Dendritic cell treated with granulocyte-macrophage colony-stimulating factor and Interleukin-4, amounts not matched to agents 40 ng/mL and 50 ng/mL, for 4 days (primary cell): ENCODE data around the gene DEAF1.

Experiments
- H3K27ac Mint-ChIP-seq: one replicate; pipeline ENCODE4 v1.8.0; 2022; ENCODE audit warnings: mild to moderate bottlenecking, mixed read lengths
- H3K27me3 Mint-ChIP-seq: one replicate; pipeline ENCODE4 v1.8.0; 2022; ENCODE audit warnings: mild to moderate bottlenecking, mixed read lengths
- H3K36me3 Mint-ChIP-seq: one replicate; pipeline ENCODE4 v1.8.0; 2022; ENCODE audit warnings: low read depth, mixed read lengths
- H3K4me1 Mint-ChIP-seq: one replicate; pipeline ENCODE4 v1.8.0; 2022; ENCODE audit warnings: low read depth, mixed read lengths
- H3K4me3 Mint-ChIP-seq: one replicate; pipeline ENCODE4 v1.8.0; 2022; ENCODE audit warnings: mild to moderate bottlenecking, moderate library complexity, mixed read lengths
- H3K9me3 Mint-ChIP-seq: one replicate; pipeline ENCODE4 v1.8.0; 2022; ENCODE audit warnings: mixed read lengths
- intact Hi-C: fragments of 100-400 bp; cut with micrococcal nuclease; formaldehyde crosslinking; loops from one replicate; pipeline ENCODE4 v1.15.0; 2022

Gene DEAF1

GRCh38 chr11:611001-611996 is 83.7 kb downstream of the DEAF1 start:
- peaks cover 94% of the 10 kb centered on the region for H3K36me3 Mint-ChIP-seq
- H3K4me1 Mint-ChIP-seq: peaks cover 33% of the 10 kb centered on the region
- intact Hi-C loops: no loop called here
- H3K27me3 Mint-ChIP-seq: no peaks in the 10 kb centered on the region
- no peaks in the 10 kb centered on the region for H3K9me3 Mint-ChIP-seq
- peak overlapping the region; percentile 39 for H3K27ac Mint-ChIP-seq
- H3K4me3 Mint-ChIP-seq: no peak overlapping the region

- H3K27me3 Mint-ChIP-seq: no peaks in the 10 kb centered on the region
- H3K9me3 Mint-ChIP-seq: no peaks in the 10 kb centered on the region
- H3K4me3 Mint-ChIP-seq: no peak overlapping the region
- intact Hi-C loops: no loop called here
- peaks cover 31% of the 10 kb centered on the region for H3K4me1 Mint-ChIP-seq
- peak overlapping the region; percentile 39 for H3K27ac Mint-ChIP-seq
- peaks cover 100% of the 10 kb centered on the region for H3K36me3 Mint-ChIP-seq
These were observed 84.7 kb downstream of the DEAF1 start for GRCh38 chr11:610146-610801.

- H3K36me3 Mint-ChIP-seq: peaks cover 100% of the 10 kb centered on the region
- no peaks in the 10 kb centered on the region for H3K27me3 Mint-ChIP-seq
- intact Hi-C loops: no loop called here
- no peak overlapping the region for H3K4me3 Mint-ChIP-seq
- H3K27ac Mint-ChIP-seq: no peak overlapping the region
- H3K9me3 Mint-ChIP-seq: no peaks in the 10 kb centered on the region
- H3K4me1 Mint-ChIP-seq: peaks cover 25% of the 10 kb centered on the region
These were observed 85.6 kb downstream of the DEAF1 start for GRCh38 chr11:609341-609811.

GRCh38 chr11:608791-609251 is 86.2 kb downstream of the DEAF1 start:
- H3K9me3 Mint-ChIP-seq: no peaks in the 10 kb centered on the region
- no peaks in the 10 kb centered on the region for H3K27me3 Mint-ChIP-seq
- H3K4me3 Mint-ChIP-seq: no peak overlapping the region
- peak overlapping the region; percentile 6 for H3K27ac Mint-ChIP-seq
- H3K36me3 Mint-ChIP-seq: peaks cover 100% of the 10 kb centered on the region
- H3K4me1 Mint-ChIP-seq: peaks cover 19% of the 10 kb centered on the region
- intact Hi-C loops: no loop called here

GRCh38 chr11:607971-608659 is 86.9 kb downstream of the DEAF1 start:
- Mint-ChIP-seq H3K27me3 (no peaks in the 10 kb centered on the region), H3K4me3 (no peak overlapping the region), H3K9me3 (no peaks in the 10 kb centered on the region), H3K36me3 (peaks cover 100% of the 10 kb centered on the region), H3K4me1 (peaks cover 12% of the 10 kb centered on the region), H3K27ac (peak overlapping the region; percentile 6)
- intact Hi-C loops: no loop called here

- Mint-ChIP-seq H3K4me3 (no peak overlapping the region), H3K4me1 (peaks cover 3% of the 10 kb centered on the region), H3K27ac (no peak overlapping the region), H3K27me3 (no peaks in the 10 kb centered on the region), H3K36me3 (peaks cover 100% of the 10 kb centered on the region), H3K9me3 (no peaks in the 10 kb centered on the region)
- intact Hi-C loops: no loop called here
These were observed 87.8 kb downstream of the DEAF1 start for GRCh38 chr11:607020-607780.

- H3K4me3 Mint-ChIP-seq: no peak overlapping the region
- H3K9me3 Mint-ChIP-seq: no peaks in the 10 kb centered on the region
- H3K4me1 Mint-ChIP-seq: no peaks in the 10 kb centered on the region
- intact Hi-C loops: no loop called here
- no peaks in the 10 kb centered on the region for H3K27me3 Mint-ChIP-seq
- H3K27ac Mint-ChIP-seq: no peak overlapping the region
- H3K36me3 Mint-ChIP-seq: peaks cover 100% of the 10 kb centered on the region
These were observed 88.8 kb downstream of the DEAF1 start for GRCh38 chr11:606245-606644.

- Mint-ChIP-seq H3K36me3 (peaks cover 100% of the 10 kb centered on the region), H3K9me3 (no peaks in the 10 kb centered on the region), H3K27ac (no peak overlapping the region), H3K4me1 (no peaks in the 10 kb centered on the region), H3K27me3 (no peaks in the 10 kb centered on the region), H3K4me3 (no peak overlapping the region)
- intact Hi-C loops: no loop called here
These were observed 89.5 kb downstream of the DEAF1 start for GRCh38 chr11:605286-606129.

GRCh38 chr11:603154-603553 is 91.9 kb downstream of the DEAF1 start:
- Mint-ChIP-seq H3K27me3 (no peaks in the 10 kb centered on the region), H3K36me3 (peaks cover 100% of the 10 kb centered on the region), H3K4me3 (no peak overlapping the region), H3K9me3 (no peaks in the 10 kb centered on the region), H3K27ac (no peak overlapping the region), H3K4me1 (no peaks in the 10 kb centered on the region)
- intact Hi-C loops: no loop called here

GRCh38 chr11:601573-602245 is 93.3 kb downstream of the DEAF1 start:
- intact Hi-C loops: no loop called here
- Mint-ChIP-seq H3K4me3 (no peak overlapping the region), H3K9me3 (no peaks in the 10 kb centered on the region), H3K4me1 (no peaks in the 10 kb centered on the region), H3K36me3 (peaks cover 100% of the 10 kb centered on the region), H3K27ac (no peak overlapping the region), H3K27me3 (no peaks in the 10 kb centered on the region)

- no peak overlapping the region for H3K4me3 Mint-ChIP-seq
- H3K27me3 Mint-ChIP-seq: no peaks in the 10 kb centered on the region
- H3K9me3 Mint-ChIP-seq: no peaks in the 10 kb centered on the region
- H3K36me3 Mint-ChIP-seq: peaks cover 100% of the 10 kb centered on the region
- H3K4me1 Mint-ChIP-seq: no peaks in the 10 kb centered on the region
- H3K27ac Mint-ChIP-seq: no peak overlapping the region
- intact Hi-C loops: no loop called here
These were observed 96.9 kb downstream of the DEAF1 start for GRCh38 chr11:598005-598680.

- Mint-ChIP-seq H3K9me3 (no peaks in the 10 kb centered on the region), H3K27me3 (no peaks in the 10 kb centered on the region), H3K4me1 (no peaks in the 10 kb centered on the region), H3K27ac (no peak overlapping the region), H3K4me3 (no peak overlapping the region), H3K36me3 (peaks cover 100% of the 10 kb centered on the region)
- intact Hi-C loops: no loop called here
These were observed 97.8 kb downstream of the DEAF1 start for GRCh38 chr11:597166-597725.
